GM19372 (cell line): Measurements from ENCODE around the gene RAB3A.
"Not testable (repeated sequence)": the region's sequence is repeated elsewhere in the genome, so short reads cannot be mapped to it uniquely, and the experiment has no call there.

Source experiments
- ATAC-seq: cut with Tn5 transposase; IDR thresholded peaks from one replicate; pipeline ENCODE4 v1.9.1; 2021; ENCODE audit warnings: mild to moderate bottlenecking, low read depth, moderate library complexity; ENCODE audit not compliant: unreplicated experiment

The RAB3A gene

GRCh38 chr19:18224525-18225354 is 20.9 kb upstream of the RAB3A start:
- peak; percentile 83 for ATAC-seq

GRCh38 chr19:18223860-18224524 is 20.1 kb upstream of the RAB3A start:
- ATAC-seq, result no peak

GRCh38 chr19:18221815-18222725 is 18.2 kb upstream of the RAB3A start:
- no peak for ATAC-seq

GRCh38 chr19:18220632-18221275 is 16.9 kb upstream of the RAB3A start:
- ATAC-seq, result no peak

- ATAC-seq, result no peak
Measured at GRCh38 chr19:18219911-18220631, 16.2 kb upstream of the RAB3A start.

GRCh38 chr19:18218600-18218999 is 14.8 kb upstream of the RAB3A start:
- no peak for ATAC-seq

GRCh38 chr19:18218159-18218558 is 14.3 kb upstream of the RAB3A start:
- ATAC-seq, result no peak

- no peak for ATAC-seq
Measured at GRCh38 chr19:18216789-18217188, 12.9 kb upstream of the RAB3A start.

- no peak for ATAC-seq
Measured at GRCh38 chr19:18214779-18215433, 11.1 kb upstream of the RAB3A start.

GRCh38 chr19:18211683-18212082 is 7.8 kb upstream of the RAB3A start:
- no peak for ATAC-seq

GRCh38 chr19:18209912-18210311 is 6.1 kb upstream of the RAB3A start:
- not testable (repeated sequence) for ATAC-seq

GRCh38 chr19:18208098-18208951 is 4.5 kb upstream of the RAB3A start:
- ATAC-seq, result no peak

GRCh38 chr19:18206018-18206417 is 2.2 kb upstream of the RAB3A start:
- no peak for ATAC-seq

- no peak for ATAC-seq
Measured at GRCh38 chr19:18205200-18205892, 1.5 kb upstream of the RAB3A start.

GRCh38 chr19:18204394-18205199 is 755 bp upstream of the RAB3A start:
- ATAC-seq, result peak; percentile 8

GRCh38 chr19:18203408-18203862 is 407 bp downstream of the RAB3A start:
- no peak for ATAC-seq
